Transverse colon (tissue), 4 donors: ENCODE results near the gene DPPA5.

Source experiments
- POLR2AphosphoS5 ChIP-seq, 3 donors: sonication (generic); formaldehyde crosslinking; IDR thresholded peaks; one replicate each; pipeline ENCODE4 v1.6.1; 2016; ENCODE audit warnings: antibody characterized with exemption in 3 of 3
- TF ChIP-seq, protein P1 (sequence below), 5 experiments: fragments of 200-600 bp in 3 of 5; fragments of 450-650 bp in 2 of 5; sonication (generic) in 3 of 5; IDR thresholded peaks; 1 replicate in 2 of 5; 2 replicates in 3 of 5; pipeline ENCODE4 v1.5.1; 2016 to 2017; ENCODE audit warnings: antibody characterized with exemption in 5 of 5, inconsistent platforms in 3 of 5, mild to moderate bottlenecking in 2 of 5, moderate library complexity in 1 of 5

DNA sequence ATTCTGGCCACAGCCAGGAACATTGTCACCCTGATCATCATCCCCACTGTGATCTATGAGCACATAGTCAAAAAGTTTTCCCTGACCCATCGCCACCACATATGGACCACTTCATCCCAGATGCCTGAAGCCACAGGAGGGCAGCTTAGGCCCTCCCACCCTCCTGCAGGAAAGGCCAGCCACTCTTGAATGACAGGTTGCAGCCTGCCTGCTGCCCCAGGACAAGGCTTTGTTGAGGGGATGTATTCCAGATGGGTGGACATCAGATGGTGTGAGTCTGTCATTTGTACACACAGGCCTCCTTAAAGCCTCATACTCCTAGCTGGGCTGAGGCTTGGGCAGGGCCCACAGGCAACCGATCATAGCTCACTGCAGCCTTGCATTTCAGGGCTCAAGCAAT lies 30.8 kb downstream of the DPPA5 start:
- TF ChIP-seq, protein P1, sequence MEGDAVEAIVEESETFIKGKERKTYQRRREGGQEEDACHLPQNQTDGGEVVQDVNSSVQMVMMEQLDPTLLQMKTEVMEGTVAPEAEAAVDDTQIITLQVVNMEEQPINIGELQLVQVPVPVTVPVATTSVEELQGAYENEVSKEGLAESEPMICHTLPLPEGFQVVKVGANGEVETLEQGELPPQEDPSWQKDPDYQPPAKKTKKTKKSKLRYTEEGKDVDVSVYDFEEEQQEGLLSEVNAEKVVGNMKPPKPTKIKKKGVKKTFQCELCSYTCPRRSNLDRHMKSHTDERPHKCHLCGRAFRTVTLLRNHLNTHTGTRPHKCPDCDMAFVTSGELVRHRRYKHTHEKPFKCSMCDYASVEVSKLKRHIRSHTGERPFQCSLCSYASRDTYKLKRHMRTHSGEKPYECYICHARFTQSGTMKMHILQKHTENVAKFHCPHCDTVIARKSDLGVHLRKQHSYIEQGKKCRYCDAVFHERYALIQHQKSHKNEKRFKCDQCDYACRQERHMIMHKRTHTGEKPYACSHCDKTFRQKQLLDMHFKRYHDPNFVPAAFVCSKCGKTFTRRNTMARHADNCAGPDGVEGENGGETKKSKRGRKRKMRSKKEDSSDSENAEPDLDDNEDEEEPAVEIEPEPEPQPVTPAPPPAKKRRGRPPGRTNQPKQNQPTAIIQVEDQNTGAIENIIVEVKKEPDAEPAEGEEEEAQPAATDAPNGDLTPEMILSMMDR (IDR thresholded peaks at IDR 0.05), result no peak
- TF ChIP-seq POLR2AphosphoS5 (IDR thresholded peaks at IDR 0.05), result no peak
